Measurements from ENCODE around the gene UACA. TPM values are rescaled to one million over a fixed set of nuclear protein-coding genes. Genes with fewer than 3 reads are reported as not detected.

The UACA gene
- polyA plus RNA-seq, 1 donor (not counting 4 experiments of a cell fraction or from before 2014, with no cell fraction given), result 26.6 TPM

GRCh38 chr15:70629735-70630273 lies 133.6 kb downstream of the UACA start:
- Histone ChIP-seq H2AFZ (ENCODE audit: control insufficient read depth, low read length) (no peak overlapping the region), H3K27me3 (ENCODE audit: control insufficient read depth, extremely low read depth, insufficient read depth, low read length) (peaks cover 32% of the 10 kb centered on the region), H3K79me2 (ENCODE audit: control insufficient read depth, insufficient read depth, low read length) (no peaks in the 10 kb centered on the region), H3K4me2 (ENCODE audit: control insufficient read depth, extremely low read depth, insufficient read depth, low read depth, low read length) (no peak overlapping the region), H3K9me3 (ENCODE audit: control insufficient read depth, low read depth, low read length) (no peaks in the 10 kb centered on the region), H3K4me3 (ENCODE audit: control insufficient read depth in 2 of 3, extremely low read depth in 1 of 3, insufficient read depth in 2 of 3, low read depth in 1 of 3, low read length in 3 of 3) (no peak overlapping the region), H3K27ac (ENCODE audit: control insufficient read depth, insufficient read depth, low read length) (no peak overlapping the region), H4K20me1 (ENCODE audit: control insufficient read depth, extremely low read depth, insufficient read depth, low read length) (no peaks in the 10 kb centered on the region), H3K4me1 (ENCODE audit: control insufficient read depth, extremely low read depth, insufficient read depth, low read length) (no peaks in the 10 kb centered on the region), H3K36me3 (ENCODE audit: control insufficient read depth in 2 of 2, extremely low read depth in 1 of 2, insufficient read depth in 2 of 2, low read length in 2 of 2) (no peaks in the 10 kb centered on the region), H3K9me1 (ENCODE audit: control insufficient read depth, extremely low read depth, insufficient read depth, low read length) (no peaks in the 10 kb centered on the region), H3K9ac (ENCODE audit: control insufficient read depth, extremely low read depth, insufficient read depth, low read length) (no peak overlapping the region)
- DNase-seq (ENCODE audit: low read depth, low spot score) (no peak), FAIRE-seq (no peak)
- dilution Hi-C loops (cut with MboI; ENCODE audit: extremely low pct_ligation_motif_present, low sequenced_read_pairs), result no loop called here
- TF ChIP-seq CTCF (optimal IDR thresholded peaks at IDR 0.05 in 1 of 3, IDR thresholded peaks at IDR 0.05 in 1 of 3, conservative IDR thresholded peaks at IDR 0.05 in 1 of 3; ENCODE audit: extremely low read depth in 1 of 3, insufficient read depth in 2 of 3, low read length in 3 of 3) (no peak), EZH2 (IDR thresholded peaks at IDR 0.05; ENCODE audit: low read length) (no peak)

DNA sequence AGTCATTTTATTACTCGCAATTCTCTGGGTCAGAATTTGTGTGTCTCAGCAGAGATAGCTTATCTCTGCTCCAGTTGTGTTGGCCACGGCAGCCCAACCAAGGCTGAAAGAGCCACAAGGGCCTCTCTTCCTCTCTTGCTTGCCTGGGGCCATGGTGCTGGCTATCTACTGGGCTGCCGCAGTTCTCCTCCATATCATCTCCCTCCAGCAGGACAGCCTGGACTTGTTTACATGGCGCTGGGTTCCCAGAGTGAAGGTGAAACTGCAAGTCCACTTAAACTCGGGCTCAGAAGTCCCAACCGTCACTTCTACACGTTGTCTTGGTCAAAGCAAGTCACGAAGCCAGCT lies 134.8 kb downstream of the UACA start:
- H3K4me1 ChIP-seq (ENCODE audit: control insufficient read depth, extremely low read depth, insufficient read depth, low read length), result no peaks in the 10 kb centered on the region
- FAIRE-seq (no peak), DNase-seq (ENCODE audit: low read depth, low spot score) (no peak)
- H2AFZ ChIP-seq (ENCODE audit: control insufficient read depth, low read length), result no peak overlapping the region
- no peaks in the 10 kb centered on the region for H4K20me1 ChIP-seq (ENCODE audit: control insufficient read depth, extremely low read depth, insufficient read depth, low read length)
- H3K4me2 ChIP-seq (ENCODE audit: control insufficient read depth, extremely low read depth, insufficient read depth, low read depth, low read length), result no peak overlapping the region
- H3K9ac ChIP-seq (ENCODE audit: control insufficient read depth, extremely low read depth, insufficient read depth, low read length), result no peak overlapping the region
- no peaks in the 10 kb centered on the region for H3K9me1 ChIP-seq (ENCODE audit: control insufficient read depth, extremely low read depth, insufficient read depth, low read length)
- H3K79me2 ChIP-seq (ENCODE audit: control insufficient read depth, insufficient read depth, low read length), result no peaks in the 10 kb centered on the region
- H3K4me3 ChIP-seq (ENCODE audit: control insufficient read depth in 2 of 3, extremely low read depth in 1 of 3, insufficient read depth in 2 of 3, low read depth in 1 of 3, low read length in 3 of 3), result no peak overlapping the region
- peaks cover 32% of the 10 kb centered on the region for H3K27me3 ChIP-seq (ENCODE audit: control insufficient read depth, extremely low read depth, insufficient read depth, low read length)
- no peak overlapping the region for H3K27ac ChIP-seq (ENCODE audit: control insufficient read depth, insufficient read depth, low read length)
- no peaks in the 10 kb centered on the region for H3K9me3 ChIP-seq (ENCODE audit: control insufficient read depth, low read depth, low read length)
- no peaks in the 10 kb centered on the region for H3K36me3 ChIP-seq (ENCODE audit: control insufficient read depth in 2 of 2, extremely low read depth in 1 of 2, insufficient read depth in 2 of 2, low read length in 2 of 2)
- dilution Hi-C loops (cut with MboI; ENCODE audit: extremely low pct_ligation_motif_present, low sequenced_read_pairs), result no loop called here
- TF ChIP-seq CTCF (optimal IDR thresholded peaks at IDR 0.05 in 1 of 3, IDR thresholded peaks at IDR 0.05 in 1 of 3, conservative IDR thresholded peaks at IDR 0.05 in 1 of 3; ENCODE audit: extremely low read depth in 1 of 3, insufficient read depth in 2 of 3, low read length in 3 of 3) (no peak), EZH2 (IDR thresholded peaks at IDR 0.05; ENCODE audit: low read length) (no peak)
